HG03095 (cell line): ENCODE results near the gene LARGE1.

Experiments
- ATAC-seq: cut with Tn5 transposase; IDR thresholded peaks from one replicate; pipeline ENCODE4 v1.9.1; 2021; ENCODE audit warnings: moderate library complexity; ENCODE audit not compliant: unreplicated experiment

Gene LARGE1

GRCh38 chr22:33914131-33914530 is 6.1 kb downstream of the LARGE1 start:
- no peak for ATAC-seq

GRCh38 chr22:33913188-33913587 is 7.1 kb downstream of the LARGE1 start:
- ATAC-seq: no peak

GRCh38 chr22:33909911-33910310 is 10.4 kb downstream of the LARGE1 start:
- ATAC-seq: no peak

GRCh38 chr22:33909075-33909458 is 11.2 kb downstream of the LARGE1 start:
- no peak for ATAC-seq

- ATAC-seq: no peak
These were observed 11.9 kb downstream of the LARGE1 start for GRCh38 chr22:33908171-33909074.

GRCh38 chr22:33906954-33907353 is 13.3 kb downstream of the LARGE1 start:
- ATAC-seq: no peak

- no peak for ATAC-seq
These were observed 13.8 kb downstream of the LARGE1 start for GRCh38 chr22:33906475-33906874.

- no peak for ATAC-seq
These were observed 17.3 kb downstream of the LARGE1 start for GRCh38 chr22:33903012-33903411.

- no peak for ATAC-seq
These were observed 18.2 kb downstream of the LARGE1 start for GRCh38 chr22:33902073-33902472.

GRCh38 chr22:33898121-33898520 is 22.2 kb downstream of the LARGE1 start:
- ATAC-seq: no peak

- no peak for ATAC-seq
These were observed 22.8 kb downstream of the LARGE1 start for GRCh38 chr22:33897448-33897835.

GRCh38 chr22:33896575-33897447 is 23.5 kb downstream of the LARGE1 start:
- ATAC-seq: no peak

GRCh38 chr22:33896154-33896553 is 24.1 kb downstream of the LARGE1 start:
- ATAC-seq: no peak

- no peak for ATAC-seq
These were observed 24.8 kb downstream of the LARGE1 start for GRCh38 chr22:33895444-33895843.

- no peak for ATAC-seq
These were observed 25.8 kb downstream of the LARGE1 start for GRCh38 chr22:33894515-33894914.

- ATAC-seq: no peak
These were observed 26.2 kb downstream of the LARGE1 start for GRCh38 chr22:33894036-33894435.

GRCh38 chr22:33893512-33893911 is 26.8 kb downstream of the LARGE1 start:
- no peak for ATAC-seq

GRCh38 chr22:33891992-33892391 is 28.3 kb downstream of the LARGE1 start:
- ATAC-seq: no peak

GRCh38 chr22:33891455-33891854 is 28.8 kb downstream of the LARGE1 start:
- ATAC-seq: no peak

- ATAC-seq: no peak
These were observed 30.5 kb downstream of the LARGE1 start for GRCh38 chr22:33889748-33890147.

- ATAC-seq: no peak
These were observed 31.5 kb downstream of the LARGE1 start for GRCh38 chr22:33888821-33889220.

- no peak for ATAC-seq
These were observed 33.1 kb downstream of the LARGE1 start for GRCh38 chr22:33887173-33887572.
